Activated CD4-positive, alpha-beta T cell treated with anti-CD3 and anti-CD28 coated beads for 36 hours (primary cell): ENCODE measurements around the gene WFS1. TPM values are rescaled to one million over a fixed set of nuclear protein-coding genes. Genes with fewer than 3 reads are reported as not detected.

ENCODE experiments used
- ATAC-seq: fragments of 200-7000 bp; cut with Tn5 transposase; one replicate; pipeline ENCODE4 v1.10.0; 2021; ENCODE audit warnings: mild to moderate bottlenecking, moderate library complexity
- CTCF ChIA-PET: fragments of 350-600 bp; sonication (Branson Sonifier 250); formaldehyde crosslinking; loops from one replicate; lab custom pipeline; 2021; ENCODE audit warnings: antibody characterized with exemption; lab: Charles Lee
- POLR2A ChIA-PET: fragments of 350-600 bp; sonication (Branson Sonifier 250); formaldehyde crosslinking; loops from one replicate; lab custom pipeline; 2021; ENCODE audit warnings: antibody characterized with exemption, inconsistent platforms; lab: Charles Lee
- DNase-seq: peaks from one replicate; pipeline ENCODE4 v3.0.0-alpha.2; 2020
- H3K27ac Mint-ChIP-seq: one replicate; pipeline ENCODE4 v1.8.0; 2021; ENCODE audit warnings: mixed read lengths
- H3K27me3 Mint-ChIP-seq: one replicate; pipeline ENCODE4 v1.8.0; 2021; ENCODE audit warnings: mixed read lengths
- H3K36me3 Mint-ChIP-seq: one replicate; pipeline ENCODE4 v1.8.0; 2021; ENCODE audit warnings: low read depth, mixed read lengths
- H3K4me1 Mint-ChIP-seq: one replicate; pipeline ENCODE4 v1.8.0; 2021; ENCODE audit warnings: mixed read lengths
- H3K4me3 Mint-ChIP-seq: one replicate; pipeline ENCODE4 v1.8.0; 2021; ENCODE audit warnings: mild to moderate bottlenecking, moderate library complexity, mixed read lengths
- H3K9me3 Mint-ChIP-seq: one replicate; pipeline ENCODE4 v1.8.0; 2021; ENCODE audit warnings: low read depth, mixed read lengths
- intact Hi-C, 2 experiments: fragments of 100-400 bp; cut with DNase I in 1 of 2; cut with micrococcal nuclease in 1 of 2; formaldehyde crosslinking; loops; one replicate each; pipeline versions ENCODE4 v1.14.2 to v1.15.1; 2022 to 2024; cut with DNase I, micrococcal nuclease
- total RNA-seq, 2 experiments: library from RNA; stranded (reverse); gene quantifications; one replicate each; pipeline ENCODE4 v1.2.3, GENCODE V29; 2021

Gene WFS1
- total RNA-seq, 2 experiments from 2014 or later = 3.4 to 4.8 TPM

- peaks cover 2% of the 10 kb centered on the region for H3K9me3 Mint-ChIP-seq
Measured at GRCh38 chr4:6322067-6322760, 52.6 kb downstream of the WFS1 start.

GRCh38 chr4:6322761-6323566, 53.3 kb downstream of the WFS1 start:
- DNase-seq = no peak
- peaks cover 2% of the 10 kb centered on the region for H3K9me3 Mint-ChIP-seq
- H3K4me1 Mint-ChIP-seq = no peaks in the 10 kb centered on the region
- ChIA-PET POLR2A (interaction anchor here (0.5 kb wide), 1 partner anchor 184 kb away, joined by 3 read pairs; no protein-coding TSS in a partner anchor), CTCF (interaction anchor here (0.7 to 2.6 kb wide), 4 partner anchors 9 to 73 kb away, joined by 3 to 17 read pairs (median 6); no protein-coding TSS in a partner anchor)
- no peaks in the 10 kb centered on the region for H3K36me3 Mint-ChIP-seq
- peaks cover 25% of the 10 kb centered on the region for H3K27me3 Mint-ChIP-seq
- intact Hi-C loops = no loop called here
- H3K27ac Mint-ChIP-seq = no peak overlapping the region
- ATAC-seq = no peak
- no peak overlapping the region for H3K4me3 Mint-ChIP-seq

More at GRCh38 chr4:6322067-6322760, 52.6 kb downstream of the WFS1 start:
- H3K36me3 Mint-ChIP-seq = no peaks in the 10 kb centered on the region
- CTCF ChIA-PET = interaction anchor here (0.6 to 2.7 kb wide), 5 partner anchors 9 to 843 kb away, joined by 3 to 21 read pairs (median 6); no protein-coding TSS in a partner anchor
- no peaks in the 10 kb centered on the region for H3K4me1 Mint-ChIP-seq
- peaks cover 26% of the 10 kb centered on the region for H3K27me3 Mint-ChIP-seq
- no peak overlapping the region for H3K27ac Mint-ChIP-seq
- POLR2A ChIA-PET = no interaction called here
- ATAC-seq (no peak), DNase-seq (no peak)
- intact Hi-C loops = no loop called here
- H3K4me3 Mint-ChIP-seq = no peak overlapping the region

GRCh38 chr4:6324461-6324998, 54.9 kb downstream of the WFS1 start:
- H3K4me1 Mint-ChIP-seq = no peaks in the 10 kb centered on the region
- peaks cover 2% of the 10 kb centered on the region for H3K9me3 Mint-ChIP-seq
- no peak overlapping the region for H3K27ac Mint-ChIP-seq
- ATAC-seq (no peak), DNase-seq (no peak)
- no peaks in the 10 kb centered on the region for H3K36me3 Mint-ChIP-seq
- intact Hi-C loops = no loop called here
- CTCF ChIA-PET = interaction anchor here (0.8 to 2.6 kb wide), 3 partner anchors 74 to 326 kb away, joined by 3 to 17 read pairs (median 4); no protein-coding TSS in a partner anchor
- H3K4me3 Mint-ChIP-seq = no peak overlapping the region
- POLR2A ChIA-PET = interaction anchor here (0.6 kb wide), 1 partner anchor 60 kb away, joined by 3 read pairs; no protein-coding TSS in a partner anchor
- H3K27me3 Mint-ChIP-seq = peaks cover 25% of the 10 kb centered on the region

GRCh38 chr4:6324999-6325787, 55.5 kb downstream of the WFS1 start:
- Mint-ChIP-seq H3K4me3 (no peak overlapping the region), H3K27me3 (peaks cover 23% of the 10 kb centered on the region), H3K36me3 (no peaks in the 10 kb centered on the region), H3K27ac (no peak overlapping the region), H3K9me3 (no peaks in the 10 kb centered on the region), H3K4me1 (no peaks in the 10 kb centered on the region)
- DNase-seq (no peak), ATAC-seq (no peak)
- intact Hi-C loops = loop anchor here (5.0 kb wide), 3 partner anchors 58 to 248 kb away; partner anchors contain the start of gene WFS1 (in 1 of the 2)
- ChIA-PET POLR2A (interaction anchor here (0.6 kb wide), 1 partner anchor 61 kb away, joined by 3 read pairs; no protein-coding TSS in a partner anchor), CTCF (interaction anchor here (0.7 to 2.6 kb wide), 5 partner anchors 39 to 327 kb away, joined by 3 to 17 read pairs (median 4); no protein-coding TSS in a partner anchor)

- Mint-ChIP-seq H3K4me3 (no peak overlapping the region), H3K36me3 (no peaks in the 10 kb centered on the region), H3K27me3 (peaks cover 21% of the 10 kb centered on the region), H3K4me1 (no peaks in the 10 kb centered on the region), H3K9me3 (no peaks in the 10 kb centered on the region), H3K27ac (no peak overlapping the region)
- POLR2A ChIA-PET = no interaction called here
- ATAC-seq (no peak), DNase-seq (no peak)
- intact Hi-C loops = loop anchor here (2.0 to 5.0 kb wide), 4 partner anchors 59 to 327 kb away; partner anchors contain the start of gene WFS1 (in 1 of the 2)
- CTCF ChIA-PET = interaction anchor here (0.6 to 7.2 kb wide), 5 partner anchors 40 to 95 kb away, joined by 3 to 157 read pairs (median 4); no protein-coding TSS in a partner anchor
Measured at GRCh38 chr4:6325788-6326290, 56.2 kb downstream of the WFS1 start.

GRCh38 chr4:6326312-6327060, 56.8 kb downstream of the WFS1 start:
- Mint-ChIP-seq H3K27me3 (peaks cover 18% of the 10 kb centered on the region), H3K4me3 (no peak overlapping the region), H3K4me1 (no peaks in the 10 kb centered on the region), H3K27ac (no peak overlapping the region), H3K36me3 (no peaks in the 10 kb centered on the region), H3K9me3 (no peaks in the 10 kb centered on the region)
- intact Hi-C loops = loop anchor here (1.0 to 5.0 kb wide), 7 partner anchors 59 to 328 kb away; partner anchors contain the start of gene WFS1 (in 1 of the 2)
- ATAC-seq (no peak), DNase-seq (no peak)
- ChIA-PET CTCF (interaction anchor here (0.6 to 7.2 kb wide), 6 partner anchors 11 to 181 kb away, joined by 3 to 157 read pairs (median 4); no protein-coding TSS in a partner anchor), POLR2A (no interaction called here)

- H3K9me3 Mint-ChIP-seq = no peaks in the 10 kb centered on the region
- no peak overlapping the region for H3K4me3 Mint-ChIP-seq
- ChIA-PET CTCF (interaction anchor here (0.6 to 7.2 kb wide), 23 partner anchors 11 to 1738 kb away, joined by 3 to 157 read pairs (median 3); no protein-coding TSS in a partner anchor), POLR2A (no interaction called here)
- ATAC-seq = peak; percentile 90
- no peaks in the 10 kb centered on the region for H3K36me3 Mint-ChIP-seq
- intact Hi-C loops = loop anchor here (1.0 to 5.0 kb wide), 7 partner anchors 60 to 329 kb away; partner anchors contain the start of gene WFS1 (in 1 of the 2)
- H3K27ac Mint-ChIP-seq = no peak overlapping the region
- peaks cover 14% of the 10 kb centered on the region for H3K27me3 Mint-ChIP-seq
- peak; percentile 88 for DNase-seq
- no peaks in the 10 kb centered on the region for H3K4me1 Mint-ChIP-seq
Measured at GRCh38 chr4:6327220-6327917, 57.7 kb downstream of the WFS1 start.

GRCh38 chr4:6328526-6328925, 58.9 kb downstream of the WFS1 start:
- CTCF ChIA-PET = interaction anchor here (0.7 to 7.2 kb wide), 5 partner anchors 10 to 1650 kb away, joined by 3 to 157 read pairs (median 3); no protein-coding TSS in a partner anchor

More at GRCh38 chr4:6328526-6328925, 58.9 kb downstream of the WFS1 start:
- no peak for ATAC-seq
- DNase-seq = no peak
- Mint-ChIP-seq H3K4me1 (no peaks in the 10 kb centered on the region), H3K27me3 (peaks cover 11% of the 10 kb centered on the region), H3K27ac (no peak overlapping the region), H3K9me3 (no peaks in the 10 kb centered on the region), H3K36me3 (no peaks in the 10 kb centered on the region), H3K4me3 (no peak overlapping the region)
- intact Hi-C loops = loop anchor here (5.0 kb wide), 3 partner anchors 61 to 251 kb away; partner anchors contain the start of gene WFS1 (in 1 of the 2)
- POLR2A ChIA-PET = no interaction called here
